Activated T-helper 1 cell treated with anti-CD3 and anti-CD28 coated beads, Interleukin-12 subunit alpha, Interleukin-12 subunit beta, Interleukin-2, Interleukin-4 antibody, amounts not matched to agents 30 ng/mL and 10 ng/mL and 1 ng/mL, durations not matched to agents 14 hours and 24 hours and 36 hours (primary cell): ENCODE data around the gene PTGR3. TPM values are rescaled to one million over a fixed set of nuclear protein-coding genes. Genes with fewer than 3 reads are reported as not detected.

Experiments
- DNase-seq: peaks from one replicate; pipeline ENCODE4 v3.0.0; 2021; ENCODE audit warnings: low spot score
- H3K27ac Mint-ChIP-seq: one replicate; pipeline ENCODE4 v1.8.0; 2021; ENCODE audit warnings: mild to moderate bottlenecking, mixed read lengths
- H3K27me3 Mint-ChIP-seq: one replicate; pipeline ENCODE4 v1.8.0; 2022; ENCODE audit warnings: mild to moderate bottlenecking, moderate library complexity, mixed read lengths; ENCODE audit not compliant: insufficient read depth
- H3K36me3 Mint-ChIP-seq: one replicate; pipeline ENCODE4 v1.8.0; 2021; ENCODE audit warnings: low read depth, mixed read lengths
- H3K4me1 Mint-ChIP-seq: one replicate; pipeline ENCODE4 v1.8.0; 2021; ENCODE audit warnings: low read depth, mixed read lengths
- H3K4me3 Mint-ChIP-seq: one replicate; pipeline ENCODE4 v1.8.0; 2021; ENCODE audit warnings: mild to moderate bottlenecking, moderate library complexity, mixed read lengths
- H3K9me3 Mint-ChIP-seq: one replicate; pipeline ENCODE4 v1.8.0; 2021; ENCODE audit warnings: mixed read lengths
- intact Hi-C: fragments of 100-400 bp; cut with micrococcal nuclease; formaldehyde crosslinking; loops from one replicate; pipeline ENCODE4 v1.15.1; 2024
- total RNA-seq: library from RNA; stranded (reverse); gene quantifications from 2 replicates; pipeline ENCODE4 v1.2.3, GENCODE V29; 2022

PTGR3 gene
- total RNA-seq, 1 donor from 2014 or later = 19.1 TPM

- no peaks in the 10 kb centered on the region for H3K9me3 Mint-ChIP-seq
- H3K27me3 Mint-ChIP-seq = peaks cover 2% of the 10 kb centered on the region
- no peaks in the 10 kb centered on the region for H3K36me3 Mint-ChIP-seq
- peak overlapping the region; percentile 88 for H3K4me3 Mint-ChIP-seq
- DNase-seq = no peak
- H3K4me1 Mint-ChIP-seq = peaks cover 39% of the 10 kb centered on the region
- H3K27ac Mint-ChIP-seq = peak overlapping the region; percentile 15
- intact Hi-C loops = loop anchor here (1.0 to 2.0 kb wide), 3 partner anchors 38 to 253 kb away; partner anchors contain the start of gene TSHZ1
These were observed 38.9 kb upstream of the PTGR3 start for GRCh38 chr18:75247611-75248421.

GRCh38 chr18:75246721-75247610 lies 38.0 kb upstream of the PTGR3 start:
- no peaks in the 10 kb centered on the region for H3K36me3 Mint-ChIP-seq
- DNase-seq = no peak
- peak overlapping the region; percentile 88 for H3K4me3 Mint-ChIP-seq
- peaks cover 2% of the 10 kb centered on the region for H3K27me3 Mint-ChIP-seq
- intact Hi-C loops = loop anchor here (1.0 to 2.0 kb wide), 2 partner anchors 37 to 252 kb away; partner anchors contain the start of gene TSHZ1
- peaks cover 39% of the 10 kb centered on the region for H3K4me1 Mint-ChIP-seq
- no peaks in the 10 kb centered on the region for H3K9me3 Mint-ChIP-seq
- peak overlapping the region; percentile 15 for H3K27ac Mint-ChIP-seq

GRCh38 chr18:75244351-75245313 lies 35.7 kb upstream of the PTGR3 start:
- intact Hi-C loops = no loop called here
- no peak for DNase-seq
- Mint-ChIP-seq H3K27me3 (no peaks in the 10 kb centered on the region), H3K27ac (peak overlapping the region; percentile 43), H3K36me3 (no peaks in the 10 kb centered on the region), H3K4me1 (peaks cover 39% of the 10 kb centered on the region), H3K9me3 (no peaks in the 10 kb centered on the region), H3K4me3 (no peak overlapping the region)

- Mint-ChIP-seq H3K27ac (no peak overlapping the region), H3K27me3 (no peaks in the 10 kb centered on the region), H3K9me3 (no peaks in the 10 kb centered on the region), H3K36me3 (peaks cover 2% of the 10 kb centered on the region), H3K4me3 (no peak overlapping the region), H3K4me1 (peaks cover 22% of the 10 kb centered on the region)
- intact Hi-C loops = no loop called here
- no peak for DNase-seq
These were observed 32.8 kb upstream of the PTGR3 start for GRCh38 chr18:75241705-75242104.

- no peak overlapping the region for H3K27ac Mint-ChIP-seq
- intact Hi-C loops = no loop called here
- H3K4me3 Mint-ChIP-seq = no peak overlapping the region
- peaks cover 5% of the 10 kb centered on the region for H3K36me3 Mint-ChIP-seq
- no peak for DNase-seq
- no peaks in the 10 kb centered on the region for H3K27me3 Mint-ChIP-seq
- peaks cover 15% of the 10 kb centered on the region for H3K4me1 Mint-ChIP-seq
- H3K9me3 Mint-ChIP-seq = no peaks in the 10 kb centered on the region
These were observed 31.5 kb upstream of the PTGR3 start for GRCh38 chr18:75240433-75240832.

GRCh38 chr18:75238786-75239185 lies 29.8 kb upstream of the PTGR3 start:
- Mint-ChIP-seq H3K9me3 (no peaks in the 10 kb centered on the region), H3K4me3 (no peak overlapping the region), H3K36me3 (peaks cover 5% of the 10 kb centered on the region), H3K27me3 (no peaks in the 10 kb centered on the region), H3K4me1 (peaks cover 14% of the 10 kb centered on the region), H3K27ac (no peak overlapping the region)
- no peak for DNase-seq
- intact Hi-C loops = no loop called here

GRCh38 chr18:75238100-75238499 lies 29.2 kb upstream of the PTGR3 start:
- Mint-ChIP-seq H3K27me3 (no peaks in the 10 kb centered on the region), H3K4me1 (peaks cover 12% of the 10 kb centered on the region), H3K36me3 (peaks cover 5% of the 10 kb centered on the region), H3K9me3 (no peaks in the 10 kb centered on the region), H3K4me3 (no peak overlapping the region), H3K27ac (no peak overlapping the region)
- intact Hi-C loops = no loop called here
- DNase-seq = no peak

- peaks cover 10% of the 10 kb centered on the region for H3K4me1 Mint-ChIP-seq
- H3K4me3 Mint-ChIP-seq = no peak overlapping the region
- H3K36me3 Mint-ChIP-seq = peaks cover 5% of the 10 kb centered on the region
- H3K9me3 Mint-ChIP-seq = no peaks in the 10 kb centered on the region
- H3K27me3 Mint-ChIP-seq = no peaks in the 10 kb centered on the region
- intact Hi-C loops = no loop called here
- DNase-seq = no peak
- no peak overlapping the region for H3K27ac Mint-ChIP-seq
These were observed 27.0 kb upstream of the PTGR3 start for GRCh38 chr18:75235896-75236295.

GRCh38 chr18:75234901-75235300 lies 26.0 kb upstream of the PTGR3 start:
- intact Hi-C loops = no loop called here
- no peak for DNase-seq
- H3K27me3 Mint-ChIP-seq = no peaks in the 10 kb centered on the region

DNA sequence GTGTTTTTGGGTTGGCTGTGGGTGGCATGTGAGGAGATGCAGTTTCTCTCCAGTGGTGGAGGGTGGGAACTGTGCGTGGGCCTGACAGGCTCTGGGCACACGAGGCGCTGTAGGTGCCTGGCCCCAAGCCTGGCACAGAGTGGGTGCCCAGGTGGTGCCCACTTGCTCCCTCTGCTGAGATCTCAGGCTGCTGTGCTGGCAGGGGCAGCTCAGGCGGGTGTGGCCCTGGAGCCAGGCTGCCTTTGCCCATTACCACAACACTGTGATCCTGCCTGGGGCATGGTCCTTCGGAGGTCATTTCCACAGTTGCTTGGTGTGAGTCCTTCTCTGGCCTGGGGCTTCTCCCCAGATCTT lies 22.1 kb upstream of the PTGR3 start:
- Mint-ChIP-seq H3K27me3 (no peaks in the 10 kb centered on the region), H3K36me3 (peaks cover 3% of the 10 kb centered on the region), H3K27ac (no peak overlapping the region), H3K4me1 (peaks cover 26% of the 10 kb centered on the region), H3K4me3 (no peak overlapping the region), H3K9me3 (no peaks in the 10 kb centered on the region)
- DNase-seq = no peak
- intact Hi-C loops = no loop called here

More at GRCh38 chr18:75234901-75235300, 26.0 kb upstream of the PTGR3 start:
- Mint-ChIP-seq H3K27ac (no peak overlapping the region), H3K36me3 (peaks cover 5% of the 10 kb centered on the region), H3K4me1 (peaks cover 11% of the 10 kb centered on the region), H3K9me3 (no peaks in the 10 kb centered on the region), H3K4me3 (no peak overlapping the region)

GRCh38 chr18:75230163-75231052 lies 21.5 kb upstream of the PTGR3 start:
- H3K4me3 Mint-ChIP-seq = no peak overlapping the region
- peaks cover 21% of the 10 kb centered on the region for H3K4me1 Mint-ChIP-seq
- no peak for DNase-seq
- no peaks in the 10 kb centered on the region for H3K36me3 Mint-ChIP-seq
- H3K27ac Mint-ChIP-seq = no peak overlapping the region
- no peaks in the 10 kb centered on the region for H3K27me3 Mint-ChIP-seq
- H3K9me3 Mint-ChIP-seq = no peaks in the 10 kb centered on the region
- intact Hi-C loops = no loop called here
